CD4-positive, alpha-beta T cell treated with Interleukin-6 at 100 ng/mL for 8 hours (primary cell): ENCODE data around the gene YKT6.

Experiments
- DNase-seq: peaks from one replicate; pipeline ENCODE4 v3.0.0-alpha.2; 2020; ENCODE audit warnings: mixed read lengths, low spot score

The YKT6 gene

DNA sequence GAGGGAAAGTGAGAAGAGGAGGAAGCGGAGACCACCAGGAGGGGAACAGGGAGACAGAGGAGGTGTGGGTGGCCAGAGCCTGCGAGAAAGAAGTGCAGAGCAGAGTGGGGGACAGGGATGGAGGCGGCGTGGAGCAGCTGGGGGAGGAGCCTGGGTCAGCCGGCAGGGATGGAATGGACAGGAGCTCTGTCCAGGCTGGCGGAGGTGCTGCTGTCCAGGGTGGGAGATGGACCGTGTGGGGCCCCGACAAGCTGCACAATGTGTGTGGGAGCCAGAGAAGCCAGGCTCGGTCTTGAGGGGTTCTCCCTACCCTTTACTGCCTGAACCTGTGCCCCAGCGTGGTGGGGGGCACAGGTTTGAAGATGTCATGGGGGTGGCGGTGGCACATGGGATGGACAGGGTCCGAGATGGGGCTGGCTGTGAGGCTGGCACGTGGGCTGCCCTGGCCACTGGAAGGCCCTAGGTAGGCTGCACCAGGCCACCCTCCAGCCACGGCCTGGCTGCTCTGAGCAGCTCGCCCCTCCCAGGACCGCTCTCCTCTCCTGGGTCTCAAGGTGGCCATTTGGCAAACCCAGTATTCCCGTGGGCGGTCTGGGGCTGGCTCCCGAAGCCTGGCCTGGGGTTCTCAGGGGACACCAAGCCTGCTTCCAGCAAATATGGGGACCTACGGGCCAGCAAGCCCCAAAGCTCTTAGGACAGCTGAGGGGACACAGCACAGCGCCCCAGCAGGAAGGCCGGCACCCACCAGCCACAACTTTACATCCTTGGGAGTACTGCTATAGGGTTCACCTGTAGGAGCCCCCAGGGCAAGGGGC, 32.3 kb downstream of the YKT6 start:
- no peak for DNase-seq

DNA sequence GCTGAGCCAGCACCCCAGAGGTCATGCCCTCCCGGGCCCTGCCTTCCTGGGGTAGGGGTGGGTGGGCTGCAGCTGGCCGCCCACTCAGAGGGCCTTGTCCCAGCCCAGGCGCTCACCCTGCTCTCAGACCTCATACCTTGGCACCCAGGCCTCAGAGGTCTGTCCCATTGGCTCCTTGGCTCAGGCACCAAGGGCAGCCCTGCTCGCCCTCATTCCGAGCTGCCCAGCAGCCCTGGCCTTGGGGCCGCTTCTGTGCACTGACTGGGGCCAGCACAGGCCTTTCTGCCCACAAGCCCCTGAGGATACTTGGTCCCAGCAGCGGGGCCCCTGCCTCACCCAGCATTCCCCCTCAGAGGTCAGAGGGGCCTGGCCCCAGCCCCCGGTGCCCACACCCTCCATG, 34.3 kb downstream of the YKT6 start:
- no peak for DNase-seq

DNA sequence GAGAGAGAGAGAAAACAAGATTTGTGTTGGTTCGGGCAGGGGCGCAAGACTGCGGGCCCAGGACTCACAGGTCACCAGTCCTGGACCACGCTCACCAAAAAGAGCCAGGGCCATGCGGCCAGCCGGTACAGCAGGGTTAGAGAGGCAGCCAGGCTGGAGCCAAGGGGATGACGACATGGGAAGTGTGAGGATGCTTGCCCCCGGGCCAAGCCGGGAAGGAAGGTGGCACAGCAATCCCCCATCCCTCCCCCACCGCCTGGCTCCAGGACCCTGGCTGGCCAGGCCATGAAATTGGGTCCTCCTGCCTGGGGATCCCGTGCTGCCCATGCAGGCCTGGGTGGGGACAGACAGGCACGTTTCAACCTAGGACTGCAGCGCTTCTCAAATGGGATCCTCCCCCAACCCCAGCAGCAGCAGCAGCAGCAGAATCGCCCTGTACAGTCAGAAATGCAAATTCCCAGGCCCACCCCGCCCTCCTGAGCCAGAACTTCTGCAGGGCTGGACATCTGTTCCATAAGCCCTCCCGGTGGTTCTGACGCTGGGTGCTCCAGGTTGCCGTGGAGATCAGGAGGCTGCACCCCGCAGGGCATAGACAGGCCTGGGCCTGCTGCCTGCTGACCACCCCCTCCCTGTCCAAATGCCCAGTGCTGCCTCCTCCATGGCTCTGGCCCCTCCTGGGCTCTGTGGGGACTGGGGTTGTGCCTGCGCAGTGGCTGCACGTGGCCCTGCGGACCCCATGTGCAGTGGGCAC, 35.0 kb downstream of the YKT6 start:
- no peak for DNase-seq

DNA sequence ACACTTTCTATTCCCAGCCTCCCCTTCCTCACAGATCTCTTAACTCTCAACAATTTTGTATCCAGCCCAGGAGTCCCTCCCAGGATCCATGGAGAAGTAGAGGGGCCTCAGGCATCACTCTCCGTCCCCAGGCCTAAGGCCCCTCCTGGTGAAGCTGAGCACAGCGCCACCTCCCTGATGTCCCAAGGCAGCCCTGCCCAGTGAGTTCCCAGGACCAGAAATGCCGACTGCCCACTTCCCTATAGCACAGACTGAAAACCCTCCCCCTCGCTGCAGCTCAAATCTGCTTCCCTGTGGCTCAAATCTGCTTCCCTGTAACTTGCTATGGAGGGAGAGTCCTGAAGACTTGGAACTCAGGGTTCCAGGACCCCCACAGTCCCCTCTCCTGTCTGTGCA, 35.6 kb downstream of the YKT6 start:
- no peak for DNase-seq

DNA sequence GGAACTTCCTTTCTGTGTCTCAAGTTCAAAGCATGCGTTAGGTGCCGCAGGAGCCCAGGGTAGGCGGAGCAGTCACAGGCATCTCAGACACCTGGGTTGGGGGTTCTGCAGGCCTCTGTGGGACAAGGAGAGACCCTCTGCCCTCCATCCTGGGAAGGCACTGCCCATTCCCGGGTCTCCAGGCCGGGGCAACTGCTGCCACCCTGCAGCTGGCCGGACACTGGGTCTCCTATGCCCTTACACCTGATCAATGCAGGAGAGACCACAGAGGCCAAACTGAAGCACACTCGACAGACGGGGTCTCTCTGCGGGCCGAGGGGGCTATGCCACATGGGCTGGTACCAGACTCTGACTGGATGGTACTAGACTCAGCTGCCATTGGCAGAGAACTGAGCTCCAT, 36.9 kb downstream of the YKT6 start:
- DNase-seq = no peak

- no peak for DNase-seq
Observed at GRCh38 chr7:44238116-44238695, 37.4 kb downstream of the YKT6 start.

- no peak for DNase-seq
Observed at GRCh38 chr7:44239361-44239760, 38.6 kb downstream of the YKT6 start.

DNA sequence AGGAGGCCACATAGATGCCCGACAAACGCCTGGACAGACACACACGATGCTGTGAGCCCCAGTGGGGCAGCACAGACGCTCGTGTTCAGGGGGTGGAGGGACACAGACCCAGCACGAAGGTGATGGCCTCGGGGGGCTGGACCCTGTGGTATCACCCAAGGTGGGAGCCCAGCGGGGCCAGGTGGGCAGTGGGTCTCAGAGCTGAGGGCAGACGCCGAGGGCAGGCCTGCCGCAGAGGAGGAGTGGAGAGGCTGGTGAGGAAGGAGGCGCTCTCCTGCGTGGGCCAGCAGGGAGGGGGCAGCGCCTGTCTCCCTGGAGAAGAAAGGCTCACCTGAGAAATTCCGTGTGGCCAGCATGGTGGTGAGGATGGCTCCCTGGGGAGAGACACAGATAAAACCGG, 39.6 kb downstream of the YKT6 start:
- no peak for DNase-seq

DNA sequence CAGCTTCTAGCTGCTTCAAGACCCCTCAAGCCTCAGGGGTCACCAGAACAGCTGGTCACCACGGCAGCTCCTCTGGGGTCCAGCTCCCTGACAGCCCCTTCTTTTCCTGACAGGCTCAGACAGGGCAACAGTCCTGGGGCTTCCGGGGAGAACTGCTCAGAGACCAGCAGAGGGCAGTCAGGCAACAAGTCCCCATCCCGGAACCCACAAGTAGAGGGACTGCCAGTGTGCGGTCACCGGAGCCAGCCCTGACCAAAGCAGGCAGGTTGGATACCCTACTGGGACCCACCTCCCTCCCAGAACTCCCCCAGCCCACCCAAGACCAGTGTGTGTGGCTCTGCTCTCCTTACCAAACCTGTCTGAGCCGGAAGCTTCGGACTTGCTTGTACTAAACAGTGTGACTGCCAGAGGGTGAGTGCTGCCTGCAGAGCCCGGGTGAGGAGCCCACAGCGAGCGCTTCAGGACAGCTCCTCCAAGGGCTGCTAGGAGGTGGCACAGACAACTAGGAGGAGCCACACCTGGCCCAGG, 40.3 kb downstream of the YKT6 start:
- peak; percentile 60 for DNase-seq

DNA sequence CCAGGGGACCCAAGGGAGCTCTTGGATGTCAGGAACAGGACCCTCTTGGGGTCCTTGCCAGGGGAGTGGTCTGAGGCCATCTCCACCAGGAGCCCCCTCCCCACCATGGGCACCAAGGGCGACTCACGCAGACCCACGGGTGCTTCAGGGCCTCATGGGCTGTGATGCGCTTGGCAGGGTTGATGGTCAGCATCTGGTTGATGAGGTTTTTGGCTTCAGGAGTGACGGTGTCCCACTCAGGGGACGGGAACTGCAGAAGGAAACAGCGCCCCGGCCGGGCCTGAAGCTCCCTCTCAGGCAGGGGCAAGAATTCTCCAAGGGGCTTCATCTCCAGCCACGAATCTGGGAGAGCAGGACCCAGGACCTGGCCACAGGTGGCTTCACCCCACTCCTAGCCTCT, 41.3 kb downstream of the YKT6 start:
- no peak for DNase-seq

DNA sequence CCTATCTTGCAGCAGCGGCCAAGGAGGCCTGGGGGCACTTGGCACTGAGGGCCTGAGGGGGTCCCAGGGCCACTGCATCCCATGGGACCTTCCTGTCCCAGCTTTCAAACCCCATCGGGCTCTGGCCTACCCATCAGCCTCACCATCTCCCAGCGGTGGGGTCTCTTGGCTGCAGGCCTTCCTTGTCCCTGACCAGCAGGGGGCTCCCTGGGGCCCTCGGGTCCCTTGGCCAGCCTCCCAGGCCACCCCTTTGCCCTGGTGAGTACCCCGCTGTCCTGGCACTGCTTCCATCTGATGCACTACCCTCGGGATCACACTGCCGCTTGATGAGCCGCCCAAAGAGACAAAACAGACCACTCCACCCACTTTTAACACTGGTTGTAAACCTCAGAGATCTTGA, 43.5 kb downstream of the YKT6 start:
- no peak for DNase-seq

- no peak for DNase-seq
Observed at GRCh38 chr7:44246396-44247113, 45.8 kb downstream of the YKT6 start.

DNA sequence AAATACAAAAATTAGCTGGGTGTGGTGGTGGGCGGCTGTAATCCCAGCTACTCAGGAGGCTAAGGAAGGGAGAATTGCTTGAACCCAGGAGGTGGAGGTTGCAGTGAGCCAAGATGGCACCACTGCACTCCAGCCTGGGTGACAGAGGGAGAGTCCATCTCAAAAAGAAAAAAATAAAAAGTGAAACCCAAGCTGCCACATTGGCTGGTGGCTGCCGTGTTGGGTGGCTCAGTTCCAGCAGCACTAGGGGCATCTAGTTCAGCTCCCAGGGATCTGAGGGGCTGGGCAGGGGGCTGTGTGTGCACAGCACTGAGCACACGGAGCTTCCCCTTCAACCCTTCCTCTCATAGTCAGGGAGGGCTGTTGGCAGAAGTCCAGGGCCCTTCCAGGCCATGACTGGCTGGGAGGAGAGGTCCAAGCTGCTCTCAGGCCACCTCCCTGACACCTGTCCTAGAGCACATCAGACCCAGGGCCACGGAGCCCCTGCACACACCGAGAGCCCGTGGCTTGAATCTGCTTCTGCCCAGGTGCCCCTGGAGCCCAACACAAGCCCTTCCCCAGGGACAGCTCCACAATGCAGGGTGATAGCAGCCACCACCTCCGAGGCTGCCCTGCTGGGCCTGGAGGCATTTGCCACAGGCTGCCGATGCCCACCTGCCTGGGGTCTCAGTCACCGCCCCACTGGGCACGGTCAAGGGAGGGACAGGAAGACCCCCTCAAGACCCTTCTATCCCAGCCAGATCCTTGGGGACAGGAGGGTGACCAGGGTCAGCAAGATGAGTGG, 47.3 kb downstream of the YKT6 start:
- no peak for DNase-seq

- no peak for DNase-seq
Observed at GRCh38 chr7:44249639-44250234, 49.0 kb downstream of the YKT6 start.

DNA sequence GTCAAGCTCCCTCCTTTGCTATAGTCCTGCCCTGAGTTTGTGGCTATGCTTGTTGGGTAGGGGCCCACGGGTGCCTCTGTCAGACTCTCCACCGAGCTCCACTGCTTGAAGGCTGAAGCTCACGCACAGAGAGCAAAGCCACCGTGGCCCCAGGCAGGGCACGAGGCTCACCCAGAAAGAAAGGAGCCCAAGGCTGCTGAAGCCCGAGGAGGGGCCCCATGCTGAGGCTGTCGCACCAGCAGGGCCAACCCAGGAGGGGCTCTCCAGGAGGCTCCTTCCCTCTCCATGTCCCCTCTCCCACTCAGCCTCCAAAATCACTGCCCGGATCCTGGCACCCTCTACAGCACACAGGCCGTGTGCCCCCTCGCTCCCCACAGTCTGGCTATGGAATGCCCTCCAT, 50.5 kb downstream of the YKT6 start:
- DNase-seq = no peak

DNA sequence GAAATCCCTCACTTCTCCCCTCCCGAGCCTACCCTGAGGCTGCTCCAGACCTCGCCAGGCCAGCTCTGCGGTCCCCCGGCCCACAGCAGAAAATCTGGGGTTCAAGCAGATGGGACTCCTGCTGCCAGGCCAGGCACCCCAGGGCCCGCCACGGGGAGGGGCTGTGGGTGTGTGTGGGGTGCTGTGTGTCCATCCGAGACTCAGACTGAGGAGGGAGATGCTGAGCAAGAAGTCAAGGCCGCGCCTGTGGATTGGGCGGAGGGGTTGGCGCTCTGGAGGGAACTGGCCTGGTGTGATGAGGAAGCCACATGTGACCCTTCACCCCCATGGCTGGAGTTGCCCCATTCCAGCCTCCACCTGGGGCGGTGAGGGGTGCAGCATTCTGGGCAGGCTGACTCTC, 51.1 kb downstream of the YKT6 start:
- DNase-seq = no peak

- DNase-seq = no peak
Observed at GRCh38 chr7:44256459-44256858, 55.7 kb downstream of the YKT6 start.

- no peak for DNase-seq
Observed at GRCh38 chr7:44257213-44257612, 56.4 kb downstream of the YKT6 start.

DNA sequence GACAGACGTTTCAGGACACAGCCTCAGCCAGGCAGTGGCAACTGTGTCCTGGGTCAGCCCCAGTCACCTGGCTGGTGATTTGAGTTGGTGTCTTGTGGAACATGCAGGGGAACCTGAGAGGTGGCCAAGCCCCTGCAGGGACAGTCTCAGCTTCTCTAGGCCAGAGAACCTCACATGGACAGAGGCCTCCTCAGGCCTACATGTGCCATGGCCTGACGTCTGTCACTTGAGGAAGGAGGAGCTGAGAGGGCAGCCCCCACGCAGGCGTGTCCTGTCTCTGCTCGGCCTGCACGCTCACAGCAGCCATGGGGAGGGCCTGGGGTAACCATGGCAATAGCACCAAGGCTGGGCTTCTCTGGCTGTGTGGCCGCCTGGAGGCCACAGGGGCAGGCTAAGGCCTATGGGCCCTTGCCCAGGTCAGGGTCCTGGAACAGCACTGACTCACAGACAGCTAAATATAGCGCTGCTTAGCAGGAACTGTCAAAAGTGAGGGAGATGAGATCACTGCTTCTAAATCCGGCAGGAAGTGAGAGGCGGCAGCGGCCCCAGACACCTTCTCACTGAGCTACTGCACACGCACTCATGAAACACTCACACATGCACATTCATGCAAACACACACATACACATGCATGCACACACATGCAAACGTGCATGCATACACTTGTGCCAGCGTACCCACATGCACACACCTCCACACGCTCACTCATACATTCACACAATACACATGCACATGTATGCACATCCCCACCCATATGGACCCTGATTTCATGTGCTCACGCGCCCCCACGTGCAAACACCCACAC, 57.0 kb downstream of the YKT6 start:
- DNase-seq = peak; percentile 72

DNA sequence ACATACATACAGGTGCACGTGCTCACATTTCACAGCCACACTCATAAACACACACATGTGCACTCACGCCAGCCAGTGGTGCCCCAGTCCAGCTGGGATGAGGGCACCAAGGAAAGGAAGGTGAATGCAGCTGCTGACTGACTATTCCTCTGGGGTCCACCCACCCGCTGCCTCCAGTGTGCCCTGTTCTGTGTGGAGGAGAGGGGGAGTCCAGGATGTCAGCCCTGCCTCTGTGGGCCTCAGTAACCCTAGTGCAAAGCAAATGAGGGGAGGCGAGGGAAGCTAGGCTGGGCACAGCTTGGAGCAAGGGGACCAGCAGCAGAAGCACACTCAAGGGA, 57.6 kb downstream of the YKT6 start:
- DNase-seq = no peak
